HG03175 (cell line): ENCODE results near the gene TIMM21.

Experiments used
- ATAC-seq: cut with Tn5 transposase; IDR thresholded peaks from one replicate; pipeline ENCODE4 v1.9.1; 2021; ENCODE audit warnings: mild to moderate bottlenecking, moderate library complexity; ENCODE audit not compliant: unreplicated experiment

The TIMM21 gene

GRCh38 chr18:74146756-74147155 is 1.6 kb upstream of the TIMM21 start:
- no peak for ATAC-seq

- no peak for ATAC-seq
Measured at GRCh38 chr18:74147491-74147778, 888 bp upstream of the TIMM21 start.

GRCh38 chr18:74148543-74149070 is 284 bp downstream of the TIMM21 start:
- ATAC-seq = no peak

- ATAC-seq = no peak
Measured at GRCh38 chr18:74149878-74150277, 1.6 kb downstream of the TIMM21 start.

GRCh38 chr18:74152270-74152669 is 3.9 kb downstream of the TIMM21 start:
- ATAC-seq = no peak

GRCh38 chr18:74152857-74153256 is 4.5 kb downstream of the TIMM21 start:
- no peak for ATAC-seq

- no peak for ATAC-seq
Measured at GRCh38 chr18:74153377-74153776, 5.1 kb downstream of the TIMM21 start.

GRCh38 chr18:74153793-74154192 is 5.5 kb downstream of the TIMM21 start:
- no peak for ATAC-seq

- ATAC-seq = no peak
Measured at GRCh38 chr18:74154716-74155115, 6.4 kb downstream of the TIMM21 start.

GRCh38 chr18:74155276-74155675 is 7.0 kb downstream of the TIMM21 start:
- ATAC-seq = no peak

GRCh38 chr18:74163019-74163660 is 14.8 kb downstream of the TIMM21 start:
- no peak for ATAC-seq

GRCh38 chr18:74166386-74166785 is 18.1 kb downstream of the TIMM21 start:
- ATAC-seq = no peak

- ATAC-seq = peak; percentile 94
Measured at GRCh38 chr18:74171910-74172606, 23.7 kb downstream of the TIMM21 start.

- ATAC-seq = no peak
Measured at GRCh38 chr18:74172697-74173433, 24.5 kb downstream of the TIMM21 start.

- ATAC-seq = no peak
Measured at GRCh38 chr18:74173434-74173750, 25.1 kb downstream of the TIMM21 start.

- ATAC-seq = no peak
Measured at GRCh38 chr18:74175658-74176057, 27.3 kb downstream of the TIMM21 start.

GRCh38 chr18:74178884-74179283 is 30.6 kb downstream of the TIMM21 start:
- no peak for ATAC-seq

- ATAC-seq = no peak
Measured at GRCh38 chr18:74179623-74180199, 31.4 kb downstream of the TIMM21 start.

GRCh38 chr18:74182335-74182734 is 34.0 kb downstream of the TIMM21 start:
- no peak for ATAC-seq

- ATAC-seq = no peak
Measured at GRCh38 chr18:74183130-74183529, 34.8 kb downstream of the TIMM21 start.

GRCh38 chr18:74184875-74185274 is 36.6 kb downstream of the TIMM21 start:
- ATAC-seq = no peak

GRCh38 chr18:74185860-74186259 is 37.5 kb downstream of the TIMM21 start:
- ATAC-seq = no peak
